Measurements from ENCODE around the gene COA5.

Gene COA5

DNA sequence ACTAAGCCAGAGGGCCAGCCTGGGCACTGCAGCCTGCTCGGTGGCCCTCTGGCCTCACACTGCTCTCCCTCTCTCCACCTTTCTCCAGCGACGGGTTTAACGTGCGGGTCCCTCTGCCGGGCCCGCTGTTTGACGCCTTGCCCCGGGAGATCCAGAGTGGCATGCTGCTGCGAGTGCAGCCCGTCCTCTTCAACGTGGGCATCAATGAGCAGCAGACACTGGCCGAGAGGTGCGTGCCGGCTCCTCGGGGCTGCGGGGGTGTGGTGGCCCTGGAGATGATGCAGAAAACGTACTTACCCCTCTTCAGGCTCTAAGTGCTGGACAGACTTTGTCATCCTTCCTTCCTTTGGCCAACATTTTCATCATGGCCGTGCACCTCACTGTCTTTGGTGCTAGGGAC lies 42.4 kb downstream of the COA5 start:
- TF ChIP-seq POLR2AphosphoS5 (IDR thresholded peaks at IDR 0.05; ENCODE audit: borderline replicate concordance, low read depth, low read length): no peak
- no peak for TF ChIP-seq EZH2 (IDR thresholded peaks at IDR 0.05)
- TF ChIP-seq FOXP2 (optimal IDR thresholded peaks at IDR 0.05; ENCODE audit: control extremely low read depth, extremely low read length, insufficient read depth): no peak
- Histone ChIP-seq H3K27ac (no peak overlapping the region), H3K9me3 (ENCODE audit: low read depth, low read length) (no peaks in the 10 kb centered on the region), H3K36me3 (ENCODE audit: insufficient read depth, low read length) (peaks cover 5% of the 10 kb centered on the region; the same call in 1 of the 2 replicates), H3K4me3 (no peak overlapping the region), H3K9ac (ENCODE audit: insufficient read length) (no peak overlapping the region)
- no peak for DNase-seq (ENCODE audit: low read depth, low spot score)

DNA sequence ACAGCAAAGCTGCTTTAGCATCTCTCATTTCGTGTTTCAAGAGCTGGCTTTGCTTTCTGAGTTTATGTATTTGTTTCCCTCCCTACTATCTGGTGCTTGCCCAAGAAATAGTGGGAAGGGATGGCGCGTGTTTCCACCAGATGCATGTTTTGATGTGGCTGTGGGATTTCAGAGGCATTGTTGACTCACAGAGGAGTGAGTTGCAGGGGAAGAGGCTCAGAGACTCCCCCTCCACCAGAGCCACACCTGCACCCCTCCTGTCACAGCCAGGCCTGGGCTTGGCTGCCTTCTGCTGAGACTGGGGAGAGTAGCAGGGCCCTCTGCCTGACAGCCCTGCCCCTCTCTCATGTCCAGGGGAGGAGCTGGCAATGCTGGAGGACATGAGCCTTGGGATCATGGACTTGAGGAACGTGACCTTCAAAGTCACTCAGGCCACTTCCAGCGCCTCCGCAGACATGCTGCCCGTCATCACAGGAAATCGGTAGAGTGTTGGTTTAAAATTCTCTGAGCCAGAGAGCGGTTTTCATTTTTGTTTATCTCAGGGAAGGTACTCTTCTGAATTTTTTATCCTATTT lies 42.9 kb downstream of the COA5 start:
- TF ChIP-seq POLR2AphosphoS5 (IDR thresholded peaks at IDR 0.05; ENCODE audit: borderline replicate concordance, low read depth, low read length) (no peak), FOXP2 (optimal IDR thresholded peaks at IDR 0.05; ENCODE audit: control extremely low read depth, extremely low read length, insufficient read depth) (no peak), EZH2 (IDR thresholded peaks at IDR 0.05) (no peak)
- no peak for DNase-seq (ENCODE audit: low read depth, low spot score)
- H3K9me3 ChIP-seq (ENCODE audit: low read depth, low read length): no peaks in the 10 kb centered on the region
- no peak overlapping the region for H3K9ac ChIP-seq (ENCODE audit: insufficient read length)
- peaks cover 5% of the 10 kb centered on the region; the same call in 1 of the 2 replicates for H3K36me3 ChIP-seq (ENCODE audit: insufficient read depth, low read length)
- H3K4me3 ChIP-seq: no peak overlapping the region
- H3K27ac ChIP-seq: no peak overlapping the region

DNA sequence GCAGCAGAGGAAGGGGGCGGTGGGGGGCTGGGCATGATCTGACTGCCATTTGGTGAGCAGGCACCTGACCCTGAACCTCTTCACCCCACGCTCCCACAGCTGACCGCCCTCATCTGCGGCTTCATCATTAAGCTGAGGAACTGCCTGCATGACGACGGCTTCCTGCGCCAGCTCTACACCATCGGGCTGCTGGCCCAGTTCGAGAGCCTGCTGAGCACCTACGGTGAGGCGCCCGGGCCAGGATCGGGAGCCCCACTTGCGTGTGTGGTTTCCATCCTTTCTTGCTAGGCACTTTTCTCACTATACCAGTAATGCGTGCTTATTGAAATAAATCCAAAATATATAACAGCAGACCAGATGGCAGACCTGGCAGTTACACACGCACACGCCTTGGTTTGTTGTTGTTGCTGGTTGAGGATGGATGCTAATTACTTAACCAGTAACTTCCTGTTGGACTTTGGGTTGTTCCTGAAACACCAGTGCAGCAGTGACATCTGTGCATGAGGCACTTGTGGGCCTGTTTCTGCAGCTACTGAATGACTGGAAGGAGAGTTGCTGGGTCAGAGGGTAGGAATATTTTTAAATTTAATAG lies 43.7 kb downstream of the COA5 start:
- no peak for TF ChIP-seq POLR2AphosphoS5 (IDR thresholded peaks at IDR 0.05; ENCODE audit: borderline replicate concordance, low read depth, low read length)
- no peak for TF ChIP-seq EZH2 (IDR thresholded peaks at IDR 0.05)
- no peak for TF ChIP-seq FOXP2 (optimal IDR thresholded peaks at IDR 0.05; ENCODE audit: control extremely low read depth, extremely low read length, insufficient read depth)
- Histone ChIP-seq H3K9me3 (ENCODE audit: low read depth, low read length) (no peaks in the 10 kb centered on the region), H3K27ac (no peak overlapping the region), H3K9ac (ENCODE audit: insufficient read length) (no peak overlapping the region), H3K4me3 (no peak overlapping the region), H3K36me3 (ENCODE audit: insufficient read depth, low read length) (peaks cover 5% of the 10 kb centered on the region; the same call in 1 of the 2 replicates)
- no peak for DNase-seq (ENCODE audit: low read depth, low spot score)

DNA sequence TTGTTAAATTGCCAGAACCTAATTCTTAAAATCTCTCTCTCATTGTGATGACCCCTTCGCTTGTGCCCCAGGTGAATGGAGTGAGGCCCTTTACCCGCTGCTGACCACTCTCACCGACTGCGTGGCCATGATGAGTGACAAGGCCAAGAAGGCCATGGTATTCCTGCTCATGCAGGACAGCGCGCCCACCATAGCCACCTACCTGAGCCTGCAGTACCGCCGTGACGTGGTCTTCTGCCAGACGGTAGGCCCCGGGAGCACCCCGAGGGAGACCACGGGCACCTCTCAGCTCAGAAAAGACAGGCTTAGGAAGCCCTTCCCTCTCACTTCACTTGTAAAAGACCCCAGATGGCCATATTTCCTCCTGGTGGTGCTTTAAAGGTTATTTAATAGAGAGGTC lies 44.9 kb downstream of the COA5 start:
- DNase-seq (ENCODE audit: low read depth, low spot score): no peak
- Histone ChIP-seq H3K4me3 (no peak overlapping the region), H3K36me3 (ENCODE audit: insufficient read depth, low read length) (no peaks in the 10 kb centered on the region; the same call in 1 of the 2 replicates), H3K27ac (no peak overlapping the region), H3K9ac (ENCODE audit: insufficient read length) (no peak overlapping the region), H3K9me3 (ENCODE audit: low read depth, low read length) (no peaks in the 10 kb centered on the region)
- no peak for TF ChIP-seq FOXP2 (optimal IDR thresholded peaks at IDR 0.05; ENCODE audit: control extremely low read depth, extremely low read length, insufficient read depth)
- no peak for TF ChIP-seq EZH2 (IDR thresholded peaks at IDR 0.05)
- no peak for TF ChIP-seq POLR2AphosphoS5 (IDR thresholded peaks at IDR 0.05; ENCODE audit: borderline replicate concordance, low read depth, low read length)

DNA sequence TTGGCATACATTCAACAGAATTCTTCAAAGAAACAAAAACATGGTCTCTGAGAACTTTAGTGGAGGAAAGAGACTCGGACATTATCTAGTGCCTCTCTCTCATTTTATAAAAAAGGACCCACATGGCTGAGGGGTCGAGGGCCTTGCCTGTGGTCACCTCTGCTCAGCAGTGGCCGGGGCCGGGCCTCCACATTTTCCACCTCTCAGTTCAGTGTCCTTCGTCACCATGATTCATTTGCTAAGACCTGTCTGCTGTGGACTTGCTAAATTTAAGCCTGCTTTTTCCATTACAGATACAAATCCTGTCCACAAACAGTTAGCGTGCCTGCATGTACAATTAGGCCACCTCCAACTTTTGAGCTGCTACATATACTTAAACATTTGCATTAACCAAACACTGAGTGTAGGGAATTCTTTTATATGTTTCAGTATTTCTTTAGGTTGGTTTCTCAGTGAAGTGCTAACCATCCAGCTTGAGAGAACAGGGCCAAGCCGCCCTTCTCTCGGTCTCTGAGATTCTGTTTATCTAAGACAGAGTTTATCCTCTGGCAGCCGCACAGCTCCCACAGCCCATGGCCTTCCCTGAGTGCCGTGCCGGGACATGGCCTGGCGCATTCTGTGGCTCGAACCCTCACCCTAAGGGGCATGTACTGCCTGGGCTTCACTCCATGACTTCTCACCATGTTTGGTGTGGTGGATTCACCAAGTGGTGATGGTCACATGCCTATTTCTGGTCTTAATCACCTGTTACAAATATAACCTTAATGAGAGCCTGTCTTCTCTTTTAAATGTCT lies 46.2 kb downstream of the COA5 start:
- Histone ChIP-seq H3K36me3 (ENCODE audit: insufficient read depth, low read length) (no peaks in the 10 kb centered on the region; the same call in 1 of the 2 replicates), H3K27ac (no peak overlapping the region), H3K9me3 (ENCODE audit: low read depth, low read length) (no peaks in the 10 kb centered on the region), H3K4me3 (no peak overlapping the region), H3K9ac (ENCODE audit: insufficient read length) (no peak overlapping the region)
- no peak for DNase-seq (ENCODE audit: low read depth, low spot score)
- TF ChIP-seq POLR2AphosphoS5 (IDR thresholded peaks at IDR 0.05; ENCODE audit: borderline replicate concordance, low read depth, low read length) (no peak), FOXP2 (optimal IDR thresholded peaks at IDR 0.05; ENCODE audit: control extremely low read depth, extremely low read length, insufficient read depth) (no peak), EZH2 (IDR thresholded peaks at IDR 0.05) (no peak)

DNA sequence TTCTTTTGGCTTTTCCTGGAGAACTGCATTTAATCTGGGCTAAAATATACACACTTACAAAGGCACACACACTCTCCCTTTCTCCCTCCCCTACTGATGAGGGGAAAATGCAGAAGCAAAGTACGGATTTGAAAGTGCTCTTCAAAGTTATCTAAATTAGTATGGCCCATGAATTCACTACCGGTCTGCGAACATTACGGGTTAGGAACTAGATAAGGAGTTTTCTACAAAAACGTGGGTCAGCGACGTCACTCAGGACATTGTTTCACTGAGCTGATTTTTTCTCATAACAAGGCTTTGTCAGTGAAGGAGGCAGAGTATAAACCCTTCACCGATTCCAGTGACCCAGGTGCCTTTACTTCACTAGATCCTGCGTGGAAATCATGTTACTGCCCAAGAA lies 47.3 kb downstream of the COA5 start:
- no peaks in the 10 kb centered on the region for H3K9me3 ChIP-seq (ENCODE audit: low read depth, low read length)
- DNase-seq (ENCODE audit: low read depth, low spot score): no peak
- no peak overlapping the region for H3K9ac ChIP-seq (ENCODE audit: insufficient read length)
- H3K36me3 ChIP-seq (ENCODE audit: insufficient read depth, low read length): no peaks in the 10 kb centered on the region; the same call in 1 of the 2 replicates
- H3K27ac ChIP-seq: no peak overlapping the region
- no peak overlapping the region for H3K4me3 ChIP-seq
- TF ChIP-seq POLR2AphosphoS5 (IDR thresholded peaks at IDR 0.05; ENCODE audit: borderline replicate concordance, low read depth, low read length) (no peak), FOXP2 (optimal IDR thresholded peaks at IDR 0.05; ENCODE audit: control extremely low read depth, extremely low read length, insufficient read depth) (no peak), EZH2 (IDR thresholded peaks at IDR 0.05) (no peak)

DNA sequence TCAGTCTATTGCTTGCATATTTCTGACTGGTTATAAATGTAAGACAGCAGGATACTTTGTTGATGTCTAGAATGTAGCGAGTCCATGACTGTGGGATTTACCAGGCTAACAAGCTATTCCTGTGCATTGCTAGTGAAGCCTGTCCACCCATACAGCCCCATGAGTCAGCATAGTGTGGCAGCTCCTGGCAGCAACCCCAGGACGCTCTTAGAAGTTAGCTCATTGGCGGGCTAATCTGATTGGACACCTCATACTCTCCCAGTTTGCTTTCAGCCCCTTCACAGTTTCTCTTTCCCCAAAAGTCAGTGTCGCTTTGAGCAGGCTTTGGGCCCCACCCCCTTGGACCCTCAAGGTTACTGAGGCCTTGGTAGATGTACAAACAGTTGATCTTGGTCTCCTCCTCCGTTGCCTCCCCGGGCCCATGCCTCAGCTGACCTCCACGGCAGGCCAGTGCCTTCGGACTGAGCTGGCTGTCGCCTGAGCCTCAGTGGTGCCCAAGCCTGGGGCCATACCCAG lies 48.0 kb downstream of the COA5 start:
- TF ChIP-seq POLR2AphosphoS5 (IDR thresholded peaks at IDR 0.05; ENCODE audit: borderline replicate concordance, low read depth, low read length): no peak
- no peak for TF ChIP-seq FOXP2 (optimal IDR thresholded peaks at IDR 0.05; ENCODE audit: control extremely low read depth, extremely low read length, insufficient read depth)
- no peak for TF ChIP-seq EZH2 (IDR thresholded peaks at IDR 0.05)
- Histone ChIP-seq H3K36me3 (ENCODE audit: insufficient read depth, low read length) (no peaks in the 10 kb centered on the region; the same call in 1 of the 2 replicates), H3K27ac (no peak overlapping the region), H3K9ac (ENCODE audit: insufficient read length) (no peak overlapping the region), H3K4me3 (no peak overlapping the region), H3K9me3 (ENCODE audit: low read depth, low read length) (no peaks in the 10 kb centered on the region)
- no peak for DNase-seq (ENCODE audit: low read depth, low spot score)

DNA sequence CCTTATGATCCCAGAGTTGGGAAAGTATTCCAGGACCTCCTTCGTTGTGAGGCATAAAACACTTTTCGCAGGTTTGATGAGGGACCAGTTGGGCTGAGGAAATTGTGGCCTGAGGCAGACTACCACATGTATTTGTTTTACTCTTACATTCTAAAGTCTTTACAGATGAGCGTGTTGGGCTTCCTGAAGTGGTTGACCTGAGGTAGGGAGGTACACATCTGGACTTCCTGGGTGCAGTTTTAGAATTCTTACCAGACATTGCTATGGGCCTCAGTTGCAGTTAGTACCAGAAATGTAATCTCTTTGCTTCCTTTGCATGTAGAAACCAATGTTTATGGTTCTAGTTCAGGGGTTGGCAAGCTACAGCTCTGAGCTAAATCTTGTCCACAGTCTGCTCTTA lies 48.7 kb downstream of the COA5 start:
- H3K9ac ChIP-seq (ENCODE audit: insufficient read length): no peak overlapping the region
- no peaks in the 10 kb centered on the region for H3K9me3 ChIP-seq (ENCODE audit: low read depth, low read length)
- no peak for DNase-seq (ENCODE audit: low read depth, low spot score)
- no peak overlapping the region for H3K4me3 ChIP-seq
- H3K27ac ChIP-seq: no peak overlapping the region
- TF ChIP-seq FOXP2 (optimal IDR thresholded peaks at IDR 0.05; ENCODE audit: control extremely low read depth, extremely low read length, insufficient read depth): no peak
- no peaks in the 10 kb centered on the region; the same call in 1 of the 2 replicates for H3K36me3 ChIP-seq (ENCODE audit: insufficient read depth, low read length)
